GM12878 (cell line): Measurements from ENCODE around the gene KRT7. TPM values are rescaled to one million over a fixed set of nuclear protein-coding genes. Genes with fewer than 3 reads are reported as not detected.

Experiments
- BACH1 ChIP-seq: fragments of 450-650 bp; IDR thresholded peaks from 2 replicates; pipeline ENCODE4 v1.6.1; 2017; ENCODE audit warnings: mild to moderate bottlenecking, borderline replicate concordance
- ELK1 ChIP-seq: IDR thresholded peaks from 2 replicates; pipeline ENCODE4 v1.6.1; 2012; ENCODE audit warnings: low read depth, low read length, improper control_type of control experiment
- POLR2AphosphoS5 ChIP-seq: IDR thresholded peaks from 2 replicates; pipeline ENCODE4 v1.6.1; 2011; ENCODE audit warnings: mild to moderate bottlenecking, low read length, inconsistent platforms
- RELB ChIP-seq: fragments of 450-650 bp; IDR thresholded peaks from 2 replicates; pipeline ENCODE4 v1.6.1; 2017; ENCODE audit warnings: low read depth, mild to moderate bottlenecking, moderate library complexity
- TAF1 ChIP-seq: IDR thresholded peaks from 2 replicates; pipeline ENCODE4 v1.6.1; 2011; ENCODE audit warnings: mild to moderate bottlenecking, low read depth, low read length, borderline replicate concordance
- TCF12 ChIP-seq: IDR thresholded peaks from 2 replicates; pipeline ENCODE4 v1.6.1; 2011; ENCODE audit warnings: low read depth, mild to moderate bottlenecking, low read length
- TCF3 ChIP-seq: IDR thresholded peaks from 2 replicates; pipeline ENCODE4 v1.6.1; 2012; ENCODE audit warnings: low read depth, mild to moderate bottlenecking, low read length, borderline replicate concordance; ENCODE audit not compliant: insufficient read depth
- WRNIP1 ChIP-seq: IDR thresholded peaks from 2 replicates; pipeline ENCODE4 v1.6.1; 2011; ENCODE audit warnings: low read depth, low read length, improper control_type of control experiment, borderline replicate concordance
- ZNF24 ChIP-seq: fragments of 450-650 bp; IDR thresholded peaks from 2 replicates; pipeline ENCODE4 v1.6.1; 2017; ENCODE audit warnings: antibody characterized with exemption, mild to moderate bottlenecking
- polyA plus RNA-seq, 11 experiments: library from polyadenylated mRNA; depleted of rRNA in 4 of 11; unstranded in 6 of 11; stranded (reverse) in 5 of 11; fragments of >200 nt; fragmentation: Nextera tagmentation in 4 of 11; fragmentation: Illumina TruSeq in 1 of 11; extraction: Ambion mirVana in 4 of 11; extraction: Trizol in 1 of 11; gene quantifications; 1 replicate in 1 of 11; 2 replicates in 10 of 11; pipeline versions ENCODE4 v1.2.1 to v1.2.3, GENCODE V29; 2011 to 2016; ENCODE audit warnings: inconsistent platforms in 2 of 11, missing spikeins in 2 of 11, low read depth in 1 of 11
- total RNA-seq, 4 experiments: library from RNA; depleted of rRNA in 3 of 4; stranded (reverse); fragments of >200 nt in 3 of 4; fragmentation: Illumina TruSeq in 1 of 4; extraction: Trizol in 1 of 4; gene quantifications; 2 replicates each; pipeline versions ENCODE4 v1.2.1 to v1.2.3, GENCODE V29; 2013 to 2021
- TF ChIP-seq, protein P1 (sequence below): fragments of 150-350 bp; IDR thresholded peaks from 2 replicates; pipeline ENCODE4 v1.6.1; 2014; ENCODE audit warnings: mild to moderate bottlenecking, low read depth, low read length
- TF ChIP-seq, protein P2 (sequence below): IDR thresholded peaks from 2 replicates; pipeline ENCODE4 v1.6.1; 2012; ENCODE audit warnings: low read depth, low read length, improper control_type of control experiment

Gene KRT7
- total and polyA plus RNA-seq, 10 of the 15 experiments (the other 5 are each of a cell fraction or from before 2014, with no cell fraction given) = 0.90 to 18.7 (median 4.8) TPM

DNA sequence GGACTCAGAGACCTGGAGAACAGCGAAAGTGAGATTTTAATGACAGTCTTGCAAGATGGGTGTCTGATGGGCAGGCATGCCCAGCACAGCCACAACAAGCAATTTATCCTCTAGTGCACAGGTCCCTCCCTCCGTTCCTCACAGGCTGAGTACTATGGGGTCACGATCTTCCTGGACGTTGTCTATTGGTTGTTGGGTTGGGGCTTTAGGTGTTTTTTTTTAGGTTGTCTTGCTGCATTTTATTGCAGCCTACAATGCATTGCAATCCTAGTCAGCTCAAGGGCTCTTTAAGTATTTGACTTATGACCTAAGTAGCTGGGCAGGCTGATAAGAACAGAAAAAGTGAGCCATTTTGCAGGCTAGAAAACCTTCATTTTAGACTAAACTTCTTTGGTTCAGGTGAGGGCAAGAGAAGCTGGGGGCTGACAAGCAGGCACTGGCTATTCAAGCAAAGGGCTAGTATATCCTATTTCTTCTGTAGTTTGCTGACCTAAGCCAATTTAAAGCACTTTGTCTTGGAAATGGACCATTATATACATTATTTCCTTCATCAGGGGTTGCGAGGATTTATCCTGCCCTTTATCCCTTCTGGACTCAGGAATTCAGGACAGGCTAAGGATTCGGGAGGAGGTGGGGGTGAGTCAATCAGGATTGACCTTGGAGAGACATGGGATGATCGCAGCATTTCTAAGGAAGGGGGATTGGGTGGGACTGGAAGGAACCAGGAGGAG lies 6.0 kb downstream of the KRT7 start (continued):
- no peak for TF ChIP-seq ELK1
- TF ChIP-seq, protein P1, sequence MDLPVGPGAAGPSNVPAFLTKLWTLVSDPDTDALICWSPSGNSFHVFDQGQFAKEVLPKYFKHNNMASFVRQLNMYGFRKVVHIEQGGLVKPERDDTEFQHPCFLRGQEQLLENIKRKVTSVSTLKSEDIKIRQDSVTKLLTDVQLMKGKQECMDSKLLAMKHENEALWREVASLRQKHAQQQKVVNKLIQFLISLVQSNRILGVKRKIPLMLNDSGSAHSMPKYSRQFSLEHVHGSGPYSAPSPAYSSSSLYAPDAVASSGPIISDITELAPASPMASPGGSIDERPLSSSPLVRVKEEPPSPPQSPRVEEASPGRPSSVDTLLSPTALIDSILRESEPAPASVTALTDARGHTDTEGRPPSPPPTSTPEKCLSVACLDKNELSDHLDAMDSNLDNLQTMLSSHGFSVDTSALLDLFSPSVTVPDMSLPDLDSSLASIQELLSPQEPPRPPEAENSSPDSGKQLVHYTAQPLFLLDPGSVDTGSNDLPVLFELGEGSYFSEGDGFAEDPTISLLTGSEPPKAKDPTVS = no peak
- no peak for TF ChIP-seq BACH1
- no peak for TF ChIP-seq RELB
- no peak for TF ChIP-seq ZNF24
- TF ChIP-seq TAF1 = no peak
- no peak for TF ChIP-seq TCF3
- TF ChIP-seq WRNIP1 = no peak
- TF ChIP-seq POLR2AphosphoS5 = no peak
- no peak for TF ChIP-seq TCF12
- TF ChIP-seq, protein P2, sequence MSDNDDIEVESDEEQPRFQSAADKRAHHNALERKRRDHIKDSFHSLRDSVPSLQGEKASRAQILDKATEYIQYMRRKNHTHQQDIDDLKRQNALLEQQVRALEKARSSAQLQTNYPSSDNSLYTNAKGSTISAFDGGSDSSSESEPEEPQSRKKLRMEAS = no peak
